ENCODE results near the gene RFFL.
"Not testable (repeated sequence)": the region's sequence is repeated elsewhere in the genome, so short reads cannot be mapped to it uniquely, and the experiment has no call there.

RFFL gene

DNA sequence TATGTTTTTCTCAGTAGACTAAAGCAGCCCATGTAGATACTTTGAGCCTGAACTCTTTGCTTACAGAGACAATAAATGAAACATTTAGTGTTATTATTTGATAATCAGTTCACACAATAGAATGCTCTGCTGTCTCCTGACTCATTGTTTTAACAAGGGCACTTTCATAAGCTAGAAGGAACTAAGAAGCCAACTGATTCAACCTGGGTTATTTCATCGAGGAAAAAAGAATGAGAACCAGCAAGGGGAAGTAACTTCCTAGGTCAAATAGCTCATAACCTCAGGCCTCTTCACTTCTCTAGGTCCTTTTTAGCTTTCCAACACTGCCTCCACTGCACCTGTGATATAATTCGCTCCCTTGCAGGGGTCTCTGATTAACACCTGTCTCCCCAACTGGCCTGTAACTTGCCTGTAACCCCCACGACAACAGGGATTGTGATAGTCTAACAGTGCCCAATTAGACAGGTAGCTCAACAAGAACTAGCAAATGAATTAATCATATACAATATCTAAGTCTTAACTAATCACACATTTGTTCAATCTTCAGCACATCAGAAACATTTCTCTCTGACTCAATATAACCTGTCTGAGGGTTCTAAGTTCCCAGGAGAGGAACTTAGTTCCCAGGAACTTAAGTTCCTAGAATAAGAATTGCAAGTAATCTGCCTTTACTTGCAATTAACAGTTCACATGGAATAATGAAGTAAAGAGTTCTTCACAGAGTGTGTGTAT lies 34.8 kb downstream of the RFFL start:
- H3K27ac ChIP-seq, result no peak overlapping the region
- H3K4me3 ChIP-seq, result no peak overlapping the region
- DNase-seq, result no peak
- intact Hi-C loops (cut with DNase I; ENCODE audit: low total_unique reads), result no loop called here
- H3K27me3 ChIP-seq, result no peaks in the 10 kb centered on the region
- H3K9me3 ChIP-seq, result no peaks in the 10 kb centered on the region
- TF ChIP-seq, protein P1, sequence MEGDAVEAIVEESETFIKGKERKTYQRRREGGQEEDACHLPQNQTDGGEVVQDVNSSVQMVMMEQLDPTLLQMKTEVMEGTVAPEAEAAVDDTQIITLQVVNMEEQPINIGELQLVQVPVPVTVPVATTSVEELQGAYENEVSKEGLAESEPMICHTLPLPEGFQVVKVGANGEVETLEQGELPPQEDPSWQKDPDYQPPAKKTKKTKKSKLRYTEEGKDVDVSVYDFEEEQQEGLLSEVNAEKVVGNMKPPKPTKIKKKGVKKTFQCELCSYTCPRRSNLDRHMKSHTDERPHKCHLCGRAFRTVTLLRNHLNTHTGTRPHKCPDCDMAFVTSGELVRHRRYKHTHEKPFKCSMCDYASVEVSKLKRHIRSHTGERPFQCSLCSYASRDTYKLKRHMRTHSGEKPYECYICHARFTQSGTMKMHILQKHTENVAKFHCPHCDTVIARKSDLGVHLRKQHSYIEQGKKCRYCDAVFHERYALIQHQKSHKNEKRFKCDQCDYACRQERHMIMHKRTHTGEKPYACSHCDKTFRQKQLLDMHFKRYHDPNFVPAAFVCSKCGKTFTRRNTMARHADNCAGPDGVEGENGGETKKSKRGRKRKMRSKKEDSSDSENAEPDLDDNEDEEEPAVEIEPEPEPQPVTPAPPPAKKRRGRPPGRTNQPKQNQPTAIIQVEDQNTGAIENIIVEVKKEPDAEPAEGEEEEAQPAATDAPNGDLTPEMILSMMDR (IDR thresholded peaks at IDR 0.05), result no peak
- H3K36me3 ChIP-seq, result peaks cover 0 to 17% (median 13%) of the 10 kb centered on the region in 3 donors
- H3K4me1 ChIP-seq, result peaks cover 0 to 3% (median under 1%) of the 10 kb centered on the region in 4 donors

DNA sequence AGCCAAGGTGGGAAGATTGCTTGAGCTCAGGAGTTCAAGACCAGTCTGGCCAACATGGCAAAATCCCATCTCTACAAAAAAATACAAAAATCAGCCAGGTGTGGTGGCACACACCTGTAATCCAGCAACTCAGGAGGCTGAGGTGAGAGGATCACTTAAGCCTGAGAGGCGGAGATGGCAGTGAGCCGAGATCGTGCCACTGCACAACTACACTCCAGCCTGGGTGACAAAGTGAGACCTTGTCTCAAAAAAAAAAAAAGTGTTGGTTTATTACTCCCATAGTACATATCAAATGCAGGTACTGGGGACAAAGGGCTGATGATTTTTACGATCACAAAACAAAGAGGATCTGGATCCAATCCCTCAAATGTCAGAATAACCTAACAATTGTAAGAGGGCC lies 35.4 kb downstream of the RFFL start:
- H3K4me3 ChIP-seq; H3K27me3 ChIP-seq; H3K27ac ChIP-seq; H3K4me1 ChIP-seq; DNase-seq; H3K9me3 ChIP-seq; intact Hi-C loops (cut with DNase I; ENCODE audit: low total_unique reads): not testable (repeated sequence)
- peaks cover 0 to 17% (median 13%) of the 10 kb centered on the region in 3 donors for H3K36me3 ChIP-seq

DNA sequence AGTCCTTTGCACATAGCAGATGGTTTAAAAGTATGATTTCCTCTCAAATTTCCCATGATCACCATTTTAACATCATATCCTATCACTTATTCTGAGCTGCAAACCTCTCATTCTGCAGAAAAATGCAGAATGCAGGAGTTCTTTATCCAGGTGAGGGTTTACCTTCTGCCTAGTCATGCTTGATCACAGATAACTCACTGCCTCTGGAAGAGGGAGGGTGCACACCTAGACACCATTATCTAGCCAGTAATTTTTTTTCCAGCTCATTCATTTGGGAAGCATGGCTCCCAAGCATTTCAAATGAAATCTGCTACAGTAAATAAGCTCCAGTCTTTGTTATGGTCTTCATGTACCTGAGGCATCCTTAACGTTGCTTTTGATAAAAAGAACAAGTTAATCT lies 38.0 kb downstream of the RFFL start:
- TF ChIP-seq, protein P1 (IDR thresholded peaks at IDR 0.05), result no peak
- Histone ChIP-seq H3K27me3 (no peaks in the 10 kb centered on the region), H3K27ac (no peak overlapping the region), H3K4me3 (no peak overlapping the region), H3K9me3 (no peaks in the 10 kb centered on the region), H3K4me1 (peaks cover 0 to 28% (median 22%) of the 10 kb centered on the region in 4 donors), H3K36me3 (peaks cover 0 to 17% (median 15%) of the 10 kb centered on the region in 3 donors)
- no peak for DNase-seq
- intact Hi-C loops (cut with DNase I; ENCODE audit: low total_unique reads), result no loop called here

DNA sequence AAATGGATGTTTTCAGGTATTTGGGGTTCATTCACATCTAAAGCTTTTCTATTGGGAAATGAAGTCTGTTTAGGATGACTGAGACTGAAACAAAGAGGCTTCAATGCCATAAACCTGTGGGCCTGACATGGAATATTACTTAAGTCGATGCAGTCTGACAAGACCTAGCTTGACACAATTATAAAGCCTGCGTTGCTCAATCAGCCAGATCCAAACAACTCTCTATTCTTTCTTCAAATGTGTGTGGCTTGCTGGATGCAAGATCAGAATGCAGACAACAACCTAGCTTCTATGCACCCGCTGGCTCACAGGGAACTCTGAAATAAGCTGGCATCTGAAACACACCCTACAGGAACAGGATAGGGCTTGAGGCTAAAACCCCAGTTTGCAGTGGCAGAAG lies 40.0 kb downstream of the RFFL start:
- peaks cover 0 to 28% (median 22%) of the 10 kb centered on the region in 4 donors for H3K4me1 ChIP-seq
- H3K27ac ChIP-seq, result peak overlapping the region; percentile 80
- TF ChIP-seq, protein P1 (IDR thresholded peaks at IDR 0.05), result no peak
- no peaks in the 10 kb centered on the region for H3K27me3 ChIP-seq
- intact Hi-C loops (cut with DNase I; ENCODE audit: low total_unique reads), result no loop called here
- H3K4me3 ChIP-seq, result no peak overlapping the region
- peaks cover 0 to 24% (median 17%) of the 10 kb centered on the region in 3 donors for H3K36me3 ChIP-seq
- H3K9me3 ChIP-seq, result no peaks in the 10 kb centered on the region
- no peak for DNase-seq

DNA sequence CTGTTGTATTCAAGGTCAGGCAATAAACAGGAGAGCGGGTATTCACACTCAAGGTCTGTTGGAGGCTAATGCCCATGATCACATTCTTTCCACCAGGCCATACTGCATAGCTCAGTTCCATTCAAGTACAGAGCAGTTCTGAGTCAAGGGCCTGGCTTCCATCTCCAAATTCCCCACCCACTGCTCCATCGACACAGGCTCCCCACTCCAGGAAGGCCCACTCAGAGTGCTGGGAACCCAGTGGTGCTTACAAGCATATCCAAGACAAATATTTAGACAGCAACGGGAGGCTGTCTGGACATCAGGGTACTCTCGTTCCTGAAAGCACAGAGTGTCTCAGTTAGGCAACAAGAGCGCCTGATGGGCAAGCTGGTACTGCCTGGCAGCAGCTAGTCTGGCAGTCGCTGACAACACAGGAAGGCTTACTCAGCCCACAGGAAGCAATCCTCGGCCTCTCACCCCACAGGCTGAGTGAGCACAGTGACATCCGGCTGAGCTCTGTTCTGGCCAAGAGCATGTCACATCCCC lies 40.9 kb downstream of the RFFL start:
- Histone ChIP-seq H3K9me3 (no peaks in the 10 kb centered on the region), H3K36me3 (peaks cover 0 to 25% (median 21%) of the 10 kb centered on the region in 3 donors), H3K27ac (peak overlapping the region; percentile 80), H3K4me1 (peaks cover 0 to 28% (median 22%) of the 10 kb centered on the region in 4 donors), H3K27me3 (no peaks in the 10 kb centered on the region), H3K4me3 (no peak overlapping the region)
- TF ChIP-seq, protein P1 (IDR thresholded peaks at IDR 0.05), result peak; percentile 39 to 65
- peak; percentile 86 to 92 for DNase-seq
- intact Hi-C loops (cut with DNase I; ENCODE audit: low total_unique reads), result no loop called here

All from tibial artery (tissue), 4 donors.